ENCODE measurements around the gene PLB1. TPM values are rescaled to one million over a fixed set of nuclear protein-coding genes. Genes with fewer than 3 reads are reported as not detected.

The PLB1 gene
- total and polyA plus RNA-seq, 2 experiments from 2014 or later: 0.06 to 0.21 TPM

GRCh38 chr2:28521663-28522062 lies 25.8 kb downstream of the PLB1 start:
- no peaks in the 10 kb centered on the region; the same call in 1 of the 2 replicates for H3K9me2 ChIP-seq (ENCODE audit: insufficient read depth)
- Mint-ChIP-seq H3K9me3 (no peaks in the 10 kb centered on the region; the same call in 2 of the 3 replicates), H3K27me3 (ENCODE audit: insufficient read depth, low read depth, poor library complexity) (no peaks in the 10 kb centered on the region), H3K4me1 (peaks cover 9% of the 10 kb centered on the region; the same call in 2 of the 3 replicates), H3K27ac (no peak overlapping the region), H3K36me3 (ENCODE audit: low read depth) (no peaks in the 10 kb centered on the region), H3K4me3 (no peak overlapping the region)
- H3K79me2 ChIP-seq (replicated peaks; ENCODE audit: insufficient read depth): no peaks in the 10 kb centered on the region
- ATAC-seq (no peak), DNase-seq (ENCODE audit: low spot score) (no peak)
- H3K4me3 ChIP-seq: no peak overlapping the region
- H3K27me3 ChIP-seq (ENCODE audit: insufficient read depth): no peaks in the 10 kb centered on the region
- no peaks in the 10 kb centered on the region for H4K20me1 ChIP-seq (replicated peaks; ENCODE audit: insufficient read depth)
- TF ChIP-seq EZH2 (IDR thresholded peaks at IDR 0.05; ENCODE audit: low read depth, unreplicated experiment): no peak
- no peak for TF ChIP-seq ETS1 (IDR thresholded peaks at IDR 0.05)
- TF ChIP-seq ZNF331 (CRISPR knock-in tag; IDR thresholded peaks at IDR 0.05; ENCODE audit: low read depth): no peak
- TF ChIP-seq ZNF462 (CRISPR knock-in tag; IDR thresholded peaks at IDR 0.05): no peak
- TF ChIP-seq JUNB (IDR thresholded peaks at IDR 0.05; ENCODE audit: unreplicated experiment): no peak
- no peak for TF ChIP-seq CTCF (conservative IDR thresholded peaks at IDR 0.05; ENCODE audit: low read depth in 2 of 2)
- no peak for TF ChIP-seq ZNF114 (CRISPR knock-in tag; IDR thresholded peaks at IDR 0.05)
- no peak for TF ChIP-seq EZH2phosphoT487 (IDR thresholded peaks at IDR 0.05; ENCODE audit: unreplicated experiment)
- TF ChIP-seq REST (IDR thresholded peaks at IDR 0.05; ENCODE audit: unreplicated experiment): no peak
- TF ChIP-seq STAT1 (IDR thresholded peaks at IDR 0.05; ENCODE audit: unreplicated experiment): no peak
- no peak for TF ChIP-seq POLR2AphosphoS5 (IDR thresholded peaks at IDR 0.05; ENCODE audit: low read depth)
- no peak for TF ChIP-seq NANOG (IDR thresholded peaks at IDR 0.05; ENCODE audit: borderline replicate concordance)
- no peak for TF ChIP-seq CREB1 (CRISPR knock-in tag; IDR thresholded peaks at IDR 0.05; ENCODE audit: low read depth)
- no peaks in the 10 kb centered on the region for H3K36me3 ChIP-seq (ENCODE audit: insufficient read depth)
- no peak overlapping the region for H3K27ac ChIP-seq (ENCODE audit: low read depth)
- no peak overlapping the region for H2AFZ ChIP-seq
- no peaks in the 10 kb centered on the region for H3K4me1 ChIP-seq (ENCODE audit: insufficient read depth)
- no peaks in the 10 kb centered on the region for H3F3A ChIP-seq (replicated peaks; ENCODE audit: low read depth)
- no peak overlapping the region for H3K4me2 ChIP-seq
